ENCODE results near the gene PMM2. TPM values are rescaled to one million over a fixed set of nuclear protein-coding genes. Genes with fewer than 3 reads are reported as not detected.

PMM2 gene
- total RNA-seq, 1 experiment from 2014 or later, result 59.4 TPM

GRCh38 chr16:8814095-8814806, 16.6 kb downstream of the PMM2 start:
- no peak for TF ChIP-seq CTCF (IDR thresholded peaks at IDR 0.05; ENCODE audit: unreplicated experiment)
- H3K9me3 Mint-ChIP-seq (ENCODE audit: unreplicated experiment), result no peaks in the 10 kb centered on the region
- H3K27ac Mint-ChIP-seq (ENCODE audit: low read depth, unreplicated experiment), result no peak overlapping the region
- H3K4me1 Mint-ChIP-seq (ENCODE audit: insufficient read depth, unreplicated experiment), result no peaks in the 10 kb centered on the region
- H3K36me3 Mint-ChIP-seq (ENCODE audit: insufficient read depth, unreplicated experiment), result peaks cover 96% of the 10 kb centered on the region
- H3K4me3 Mint-ChIP-seq (ENCODE audit: unreplicated experiment), result no peak overlapping the region
- ChIA-PET CTCF (no interaction called here), POLR2A (no interaction called here)
- no peak for DNase-seq (ENCODE audit: unreplicated experiment)
- no peaks in the 10 kb centered on the region for H3K27me3 Mint-ChIP-seq (ENCODE audit: insufficient read depth, unreplicated experiment)
- BruUV-seq (replicated peaks), result no TSS peak
- intact Hi-C loops (cut with micrococcal nuclease), result no loop called here

DNA sequence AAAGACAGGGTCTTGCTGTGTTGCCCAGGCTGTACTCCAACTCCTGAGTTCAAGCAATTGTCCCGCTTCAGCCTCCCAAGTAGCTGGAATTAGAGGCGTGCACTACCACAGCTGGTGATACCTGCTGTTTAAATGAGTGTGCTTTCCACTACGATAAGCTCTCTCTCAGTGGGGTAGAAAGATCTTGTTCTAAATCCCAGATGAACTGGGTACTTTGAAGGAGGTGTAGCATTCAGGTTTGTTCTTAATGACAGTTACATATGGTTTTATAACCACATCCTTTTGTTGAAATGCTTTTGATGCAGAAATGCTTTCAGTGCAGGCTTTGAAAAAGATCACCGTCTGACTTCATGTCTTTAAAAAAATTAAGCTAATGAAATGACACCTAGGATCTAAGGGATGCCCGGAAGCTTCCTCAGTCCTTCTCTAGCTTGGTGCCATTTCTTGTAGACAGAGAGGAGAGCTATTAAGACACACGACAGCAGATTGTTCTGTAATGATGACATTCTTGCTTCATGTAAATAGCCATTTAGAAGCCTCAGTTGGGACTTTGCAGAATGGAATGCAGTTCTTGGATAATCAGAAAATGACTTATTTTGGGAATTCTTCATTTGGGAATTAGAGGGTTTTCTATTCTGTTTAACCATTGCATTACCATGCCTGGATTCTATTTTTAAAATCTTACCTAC, 19.5 kb downstream of the PMM2 start:
- TF ChIP-seq CTCF (IDR thresholded peaks at IDR 0.05; ENCODE audit: unreplicated experiment), result no peak
- ChIA-PET CTCF (interaction anchor here (0.6 to 1.5 kb wide), 4 partner anchors 9 to 1708 kb away, joined by 3 to 5 read pairs (median 4); no protein-coding TSS in a partner anchor), POLR2A (interaction anchor here (0.7 to 1.6 kb wide), 3 partner anchors 9 to 42 kb away, joined by 3 read pairs; no protein-coding TSS in a partner anchor)
- H3K27ac Mint-ChIP-seq (ENCODE audit: low read depth, unreplicated experiment), result no peak overlapping the region
- H3K4me3 Mint-ChIP-seq (ENCODE audit: unreplicated experiment), result no peak overlapping the region
- no peaks in the 10 kb centered on the region for H3K4me1 Mint-ChIP-seq (ENCODE audit: insufficient read depth, unreplicated experiment)
- DNase-seq (ENCODE audit: unreplicated experiment), result no peak
- intact Hi-C loops (cut with micrococcal nuclease), result no loop called here
- no TSS peak for BruUV-seq (replicated peaks)
- peaks cover 95% of the 10 kb centered on the region for H3K36me3 Mint-ChIP-seq (ENCODE audit: insufficient read depth, unreplicated experiment)
- H3K9me3 Mint-ChIP-seq (ENCODE audit: unreplicated experiment), result no peaks in the 10 kb centered on the region
- H3K27me3 Mint-ChIP-seq (ENCODE audit: insufficient read depth, unreplicated experiment), result no peaks in the 10 kb centered on the region

- TF ChIP-seq CTCF (IDR thresholded peaks at IDR 0.05; ENCODE audit: unreplicated experiment), result no peak
- no peaks in the 10 kb centered on the region for H3K9me3 Mint-ChIP-seq (ENCODE audit: unreplicated experiment)
- H3K27ac Mint-ChIP-seq (ENCODE audit: low read depth, unreplicated experiment), result no peak overlapping the region
- peaks cover 95% of the 10 kb centered on the region for H3K36me3 Mint-ChIP-seq (ENCODE audit: insufficient read depth, unreplicated experiment)
- H3K4me3 Mint-ChIP-seq (ENCODE audit: unreplicated experiment), result no peak overlapping the region
- H3K4me1 Mint-ChIP-seq (ENCODE audit: insufficient read depth, unreplicated experiment), result no peaks in the 10 kb centered on the region
- POLR2A ChIA-PET, result interaction anchor here (1.5 kb wide), 1 partner anchor 9 kb away, joined by 3 read pairs; no protein-coding TSS in a partner anchor
- BruUV-seq (replicated peaks), result no TSS peak
- intact Hi-C loops (cut with micrococcal nuclease), result no loop called here
- H3K27me3 Mint-ChIP-seq (ENCODE audit: insufficient read depth, unreplicated experiment), result no peaks in the 10 kb centered on the region
- DNase-seq (ENCODE audit: unreplicated experiment), result no peak
- CTCF ChIA-PET, result interaction anchor here (0.6 to 1.6 kb wide), 3 partner anchors 9 to 14 kb away, joined by 3 to 6 read pairs (median 4); no protein-coding TSS in a partner anchor
Measured at GRCh38 chr16:8818504-8819270, 21.0 kb downstream of the PMM2 start.

Data from MCF 10A (cell line).